NT2/D1 (cell line): Measurements from ENCODE around the gene DCP2.

Source experiments
- DNase-seq: peaks from one replicate; pipeline ENCODE4 v3.0.0-alpha.2; 2011; ENCODE audit warnings: low read depth, low spot score
- H3K27me3 ChIP-seq: 2 replicates; pipeline ENCODE4 v1.6.0; 2011; ENCODE audit warnings: mild to moderate bottlenecking; ENCODE audit not compliant: insufficient read length, insufficient read depth
- H3K36me3 ChIP-seq: 2 replicates; pipeline ENCODE4 v1.6.1; 2011; ENCODE audit warnings: mild to moderate bottlenecking, low read length, mixed read lengths; ENCODE audit not compliant: insufficient read depth, insufficient read length
- H3K4me1 ChIP-seq: 2 replicates; pipeline ENCODE4 v1.5.1; 2011; ENCODE audit not compliant: insufficient read depth, insufficient read length
- H3K4me3 ChIP-seq: 2 replicates; pipeline ENCODE4 v1.5.1; 2011; ENCODE audit warnings: low read depth; ENCODE audit not compliant: insufficient read length
- H3K9ac ChIP-seq: 2 replicates; pipeline ENCODE4 v1.6.0; 2011; ENCODE audit warnings: low read depth; ENCODE audit not compliant: insufficient read length
- H3K9me3 ChIP-seq: 2 replicates; pipeline ENCODE4 v1.5.1; 2011; ENCODE audit warnings: mild to moderate bottlenecking, low read length; ENCODE audit not compliant: insufficient read depth
- SUZ12 ChIP-seq: IDR thresholded peaks from 2 replicates; pipeline ENCODE4 v1.6.1; 2011; ENCODE audit not compliant: insufficient read length, insufficient read depth; ENCODE audit errors: extremely low read depth
- YY1 ChIP-seq: IDR thresholded peaks from 2 replicates; pipeline ENCODE4 v1.6.1; 2011; ENCODE audit not compliant: insufficient read length, insufficient read depth
- ZNF274 ChIP-seq: IDR thresholded peaks from 2 replicates; pipeline ENCODE4 v1.6.1; 2011; ENCODE audit warnings: mild to moderate bottlenecking, low read depth, low read length

The DCP2 gene

GRCh38 chr5:112978836-112979235, 2.2 kb downstream of the DCP2 start:
- Histone ChIP-seq H3K27me3 (no peaks in the 10 kb centered on the region), H3K36me3 (peaks cover 8% of the 10 kb centered on the region), H3K4me3 (no peak overlapping the region), H3K9ac (no peak overlapping the region), H3K9me3 (no peaks in the 10 kb centered on the region), H3K4me1 (no peaks in the 10 kb centered on the region)
- TF ChIP-seq SUZ12 (no peak), YY1 (no peak), ZNF274 (no peak)
- no peak for DNase-seq

- H3K9ac ChIP-seq, result no peak overlapping the region
Measured at GRCh38 chr5:112979723-112980122, 3.1 kb downstream of the DCP2 start.

DNA sequence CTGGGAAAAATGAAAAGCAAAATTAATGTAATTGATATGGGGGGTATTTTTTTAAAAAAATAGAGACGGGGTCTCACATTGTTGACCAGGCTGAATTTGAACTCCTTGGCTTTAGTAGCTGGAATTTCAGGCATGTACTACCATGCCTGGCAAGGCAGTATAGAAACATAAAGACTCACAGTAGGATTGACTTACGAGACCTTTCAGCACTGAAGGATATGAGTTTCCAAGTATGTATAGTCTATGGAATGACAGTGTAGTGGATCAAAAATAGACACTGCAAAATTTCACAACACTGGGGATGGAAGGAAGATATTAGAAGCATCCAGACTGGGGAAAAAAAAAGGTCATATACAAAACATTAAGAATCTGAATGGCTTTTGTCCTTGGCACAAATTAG, 6.8 kb downstream of the DCP2 start:
- H3K36me3 ChIP-seq, result peaks cover 26% of the 10 kb centered on the region
- no peaks in the 10 kb centered on the region for H3K9me3 ChIP-seq
- TF ChIP-seq SUZ12 (no peak), YY1 (no peak), ZNF274 (no peak)
- no peaks in the 10 kb centered on the region for H3K4me1 ChIP-seq
- no peak overlapping the region for H3K9ac ChIP-seq
- H3K27me3 ChIP-seq, result no peaks in the 10 kb centered on the region
- DNase-seq, result no peak
- no peak overlapping the region for H3K4me3 ChIP-seq

More at GRCh38 chr5:112979723-112980122, 3.1 kb downstream of the DCP2 start:
- H3K27me3 ChIP-seq, result no peaks in the 10 kb centered on the region
- TF ChIP-seq YY1, result no peak
- TF ChIP-seq ZNF274, result no peak
- TF ChIP-seq SUZ12, result no peak
- no peaks in the 10 kb centered on the region for H3K9me3 ChIP-seq
- DNase-seq, result no peak
- peaks cover 14% of the 10 kb centered on the region for H3K36me3 ChIP-seq
- H3K4me1 ChIP-seq, result no peaks in the 10 kb centered on the region
- H3K4me3 ChIP-seq, result no peak overlapping the region

- TF ChIP-seq SUZ12 (no peak), ZNF274 (no peak), YY1 (no peak)
- Histone ChIP-seq H3K4me1 (no peaks in the 10 kb centered on the region), H3K27me3 (no peaks in the 10 kb centered on the region), H3K9ac (no peak overlapping the region), H3K36me3 (peaks cover 34% of the 10 kb centered on the region), H3K9me3 (no peaks in the 10 kb centered on the region), H3K4me3 (no peak overlapping the region)
- DNase-seq, result no peak
Measured at GRCh38 chr5:112986224-112986623, 9.6 kb downstream of the DCP2 start.

DNA sequence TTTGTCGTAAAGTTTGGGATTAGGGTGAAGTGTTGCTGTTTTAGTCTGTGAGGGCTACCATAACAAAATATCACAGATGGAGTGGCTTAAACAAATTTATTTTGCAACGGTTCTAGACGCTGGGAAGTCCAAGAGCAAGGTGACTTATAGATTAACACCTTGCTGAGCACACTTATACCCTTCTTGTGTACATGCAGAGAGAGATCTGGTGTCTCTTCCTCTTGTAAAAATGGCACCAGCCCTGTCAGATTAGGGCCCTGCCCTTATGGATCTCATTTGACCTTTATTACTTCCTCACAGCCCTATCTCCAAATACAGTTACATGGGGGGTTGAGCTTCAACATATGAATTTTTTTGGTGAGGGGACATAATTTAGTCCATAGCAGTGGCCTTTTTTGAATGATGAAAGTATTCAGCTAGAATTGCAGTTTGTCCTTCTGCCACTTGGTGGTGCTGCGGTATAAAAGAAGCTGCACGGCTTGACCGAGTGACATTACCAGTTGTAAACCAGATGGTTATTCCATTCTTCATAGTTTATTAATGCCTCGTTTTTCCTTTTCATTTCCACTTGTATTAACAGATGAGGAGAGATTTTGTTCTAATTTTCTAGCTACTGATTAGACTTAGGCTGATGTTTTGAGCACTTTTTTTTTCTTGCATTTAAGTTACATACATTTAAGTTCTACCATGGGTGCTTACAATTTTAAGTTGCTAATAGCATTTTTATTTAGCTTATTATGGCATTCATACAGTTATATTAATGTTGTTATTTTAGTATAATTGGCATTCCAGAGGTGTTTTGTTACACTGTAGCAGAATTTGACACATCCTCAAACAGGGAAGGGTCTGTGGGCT, 19.4 kb downstream of the DCP2 start:
- no peak for DNase-seq
- no peaks in the 10 kb centered on the region for H3K4me1 ChIP-seq
- TF ChIP-seq SUZ12, result no peak
- TF ChIP-seq ZNF274, result no peak
- TF ChIP-seq YY1, result no peak
- H3K9me3 ChIP-seq, result no peaks in the 10 kb centered on the region
- H3K36me3 ChIP-seq, result peaks cover 37% of the 10 kb centered on the region
- H3K27me3 ChIP-seq, result no peaks in the 10 kb centered on the region
- H3K4me3 ChIP-seq, result no peak overlapping the region
- H3K9ac ChIP-seq, result no peak overlapping the region

DNA sequence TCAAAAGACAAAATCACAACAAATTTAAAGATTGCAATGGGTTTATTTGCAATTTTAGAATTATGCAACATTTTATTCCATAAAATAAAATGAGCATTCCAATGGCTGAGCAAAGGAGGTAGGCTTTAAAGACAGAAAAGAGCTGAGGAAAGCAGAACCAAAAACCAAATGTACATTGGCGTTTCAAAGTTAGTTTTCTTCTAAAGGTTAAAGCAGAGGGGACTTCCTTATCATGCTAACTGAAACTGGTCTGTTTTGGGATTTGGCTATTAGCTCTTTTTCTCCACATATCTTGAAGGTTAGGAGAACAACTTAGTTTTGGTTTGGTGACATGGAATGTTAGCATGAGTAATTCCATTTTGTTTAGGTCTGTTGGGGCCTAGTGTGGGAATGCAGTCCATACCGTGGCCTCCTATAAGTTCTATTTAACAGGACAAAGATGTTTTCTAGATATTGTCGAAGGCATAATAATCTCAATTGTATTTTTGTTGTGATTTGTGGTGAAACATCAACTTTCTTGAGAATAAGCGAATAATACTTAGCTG, 20.3 kb downstream of the DCP2 start:
- Histone ChIP-seq H3K4me1 (no peaks in the 10 kb centered on the region), H3K27me3 (no peaks in the 10 kb centered on the region), H3K4me3 (no peak overlapping the region), H3K9me3 (no peaks in the 10 kb centered on the region), H3K9ac (no peak overlapping the region), H3K36me3 (peaks cover 46% of the 10 kb centered on the region)
- no peak for DNase-seq
- TF ChIP-seq SUZ12, result no peak
- no peak for TF ChIP-seq YY1
- no peak for TF ChIP-seq ZNF274

GRCh38 chr5:112998296-112998695, 21.7 kb downstream of the DCP2 start:
- peaks cover 50% of the 10 kb centered on the region for H3K36me3 ChIP-seq
- H3K9ac ChIP-seq, result no peak overlapping the region
- H3K9me3 ChIP-seq, result no peaks in the 10 kb centered on the region
- no peak overlapping the region for H3K4me3 ChIP-seq
- DNase-seq, result no peak
- H3K27me3 ChIP-seq, result no peaks in the 10 kb centered on the region
- H3K4me1 ChIP-seq, result no peaks in the 10 kb centered on the region
- TF ChIP-seq YY1, result no peak
- no peak for TF ChIP-seq ZNF274
- no peak for TF ChIP-seq SUZ12
